ENCODE data around the gene ZMYND19.
A peak's percentile ranks its signal among the peaks of the same experiment; 100 is the strongest.

The ZMYND19 gene

DNA sequence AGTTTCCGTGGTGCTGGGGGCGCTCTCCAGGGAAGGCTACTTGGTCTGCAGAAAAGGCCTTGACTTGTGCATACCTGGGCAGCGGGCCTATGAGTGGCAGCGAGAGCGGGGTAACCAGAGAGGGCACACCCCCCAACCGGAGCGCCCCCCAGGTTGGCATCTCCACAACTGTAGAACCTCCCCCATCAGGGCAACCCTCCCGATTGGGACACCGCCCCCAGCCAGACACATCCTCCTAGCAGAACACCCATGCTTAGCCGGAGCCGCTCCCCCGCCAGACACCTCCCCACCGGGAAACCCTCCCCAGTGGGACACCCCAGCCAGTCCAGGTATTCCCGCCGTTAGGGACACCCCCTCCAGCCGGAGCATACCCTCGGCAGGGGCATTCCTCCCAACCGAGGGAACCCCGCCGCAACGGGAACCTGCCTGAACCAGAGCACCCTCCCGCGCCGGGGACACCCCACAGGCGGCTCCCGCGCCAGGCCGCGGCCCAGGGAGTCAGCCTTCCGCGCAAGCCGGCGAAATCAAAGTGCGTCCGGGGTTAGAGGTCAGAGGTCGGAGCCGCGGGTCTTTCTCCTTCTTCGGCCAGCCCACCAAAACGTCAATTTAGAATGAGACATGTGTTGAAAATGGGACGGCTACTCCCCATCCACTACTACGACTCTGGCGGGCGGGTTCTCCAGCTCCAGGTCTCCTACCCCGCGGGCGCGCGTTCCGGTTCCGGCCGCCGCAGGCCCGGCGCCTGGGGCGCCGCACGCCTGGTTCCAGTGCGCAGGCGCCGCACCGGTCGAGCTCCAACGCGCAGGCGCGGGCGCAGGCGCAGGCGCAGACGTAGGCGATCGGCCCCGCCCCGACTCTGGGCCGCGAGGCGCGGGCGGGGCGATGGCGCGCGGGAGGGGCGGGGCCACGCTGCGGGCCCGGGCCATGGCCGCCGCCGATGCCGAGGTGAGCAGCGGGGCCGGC, 28.1 kb upstream of the ZMYND19 start, which contains the start of gene EHMT1 (continued):
- TF ChIP-seq, protein P1, sequence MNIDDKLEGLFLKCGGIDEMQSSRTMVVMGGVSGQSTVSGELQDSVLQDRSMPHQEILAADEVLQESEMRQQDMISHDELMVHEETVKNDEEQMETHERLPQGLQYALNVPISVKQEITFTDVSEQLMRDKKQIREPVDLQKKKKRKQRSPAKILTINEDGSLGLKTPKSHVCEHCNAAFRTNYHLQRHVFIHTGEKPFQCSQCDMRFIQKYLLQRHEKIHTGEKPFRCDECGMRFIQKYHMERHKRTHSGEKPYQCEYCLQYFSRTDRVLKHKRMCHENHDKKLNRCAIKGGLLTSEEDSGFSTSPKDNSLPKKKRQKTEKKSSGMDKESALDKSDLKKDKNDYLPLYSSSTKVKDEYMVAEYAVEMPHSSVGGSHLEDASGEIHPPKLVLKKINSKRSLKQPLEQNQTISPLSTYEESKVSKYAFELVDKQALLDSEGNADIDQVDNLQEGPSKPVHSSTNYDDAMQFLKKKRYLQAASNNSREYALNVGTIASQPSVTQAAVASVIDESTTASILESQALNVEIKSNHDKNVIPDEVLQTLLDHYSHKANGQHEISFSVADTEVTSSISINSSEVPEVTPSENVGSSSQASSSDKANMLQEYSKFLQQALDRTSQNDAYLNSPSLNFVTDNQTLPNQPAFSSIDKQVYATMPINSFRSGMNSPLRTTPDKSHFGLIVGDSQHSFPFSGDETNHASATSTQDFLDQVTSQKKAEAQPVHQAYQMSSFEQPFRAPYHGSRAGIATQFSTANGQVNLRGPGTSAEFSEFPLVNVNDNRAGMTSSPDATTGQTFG (tag by site-specific recombination; IDR thresholded peaks at IDR 0.05; ENCODE audit: borderline replicate concordance): no peak
- peak; percentile 90 for TF ChIP-seq ZIC2 (tag by site-specific recombination; IDR thresholded peaks at IDR 0.05)
- no peak for TF ChIP-seq ZSCAN16 (tag by site-specific recombination; IDR thresholded peaks at IDR 0.05)
- no peak for TF ChIP-seq ZNF664 (tag by site-specific recombination; IDR thresholded peaks at IDR 0.05)
- TF ChIP-seq, protein P2, sequence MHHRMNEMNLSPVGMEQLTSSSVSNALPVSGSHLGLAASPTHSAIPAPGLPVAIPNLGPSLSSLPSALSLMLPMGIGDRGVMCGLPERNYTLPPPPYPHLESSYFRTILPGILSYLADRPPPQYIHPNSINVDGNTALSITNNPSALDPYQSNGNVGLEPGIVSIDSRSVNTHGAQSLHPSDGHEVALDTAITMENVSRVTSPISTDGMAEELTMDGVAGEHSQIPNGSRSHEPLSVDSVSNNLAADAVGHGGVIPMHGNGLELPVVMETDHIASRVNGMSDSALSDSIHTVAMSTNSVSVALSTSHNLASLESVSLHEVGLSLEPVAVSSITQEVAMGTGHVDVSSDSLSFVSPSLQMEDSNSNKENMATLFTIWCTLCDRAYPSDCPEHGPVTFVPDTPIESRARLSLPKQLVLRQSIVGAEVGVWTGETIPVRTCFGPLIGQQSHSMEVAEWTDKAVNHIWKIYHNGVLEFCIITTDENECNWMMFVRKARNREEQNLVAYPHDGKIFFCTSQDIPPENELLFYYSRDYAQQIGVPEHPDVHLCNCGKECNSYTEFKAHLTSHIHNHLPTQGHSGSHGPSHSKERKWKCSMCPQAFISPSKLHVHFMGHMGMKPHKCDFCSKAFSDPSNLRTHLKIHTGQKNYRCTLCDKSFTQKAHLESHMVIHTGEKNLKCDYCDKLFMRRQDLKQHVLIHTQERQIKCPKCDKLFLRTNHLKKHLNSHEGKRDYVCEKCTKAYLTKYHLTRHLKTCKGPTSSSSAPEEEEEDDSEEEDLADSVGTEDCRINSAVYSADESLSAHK (tag by site-specific recombination; IDR thresholded peaks at IDR 0.05): no peak; the same call in 1 of the 2 replicates
- no peak for TF ChIP-seq ZNF837 (tag by site-specific recombination; IDR thresholded peaks at IDR 0.05)
- TF ChIP-seq MYNN (tag by site-specific recombination; IDR thresholded peaks at IDR 0.05; ENCODE audit: borderline replicate concordance): no peak
- TF ChIP-seq, protein P3, sequence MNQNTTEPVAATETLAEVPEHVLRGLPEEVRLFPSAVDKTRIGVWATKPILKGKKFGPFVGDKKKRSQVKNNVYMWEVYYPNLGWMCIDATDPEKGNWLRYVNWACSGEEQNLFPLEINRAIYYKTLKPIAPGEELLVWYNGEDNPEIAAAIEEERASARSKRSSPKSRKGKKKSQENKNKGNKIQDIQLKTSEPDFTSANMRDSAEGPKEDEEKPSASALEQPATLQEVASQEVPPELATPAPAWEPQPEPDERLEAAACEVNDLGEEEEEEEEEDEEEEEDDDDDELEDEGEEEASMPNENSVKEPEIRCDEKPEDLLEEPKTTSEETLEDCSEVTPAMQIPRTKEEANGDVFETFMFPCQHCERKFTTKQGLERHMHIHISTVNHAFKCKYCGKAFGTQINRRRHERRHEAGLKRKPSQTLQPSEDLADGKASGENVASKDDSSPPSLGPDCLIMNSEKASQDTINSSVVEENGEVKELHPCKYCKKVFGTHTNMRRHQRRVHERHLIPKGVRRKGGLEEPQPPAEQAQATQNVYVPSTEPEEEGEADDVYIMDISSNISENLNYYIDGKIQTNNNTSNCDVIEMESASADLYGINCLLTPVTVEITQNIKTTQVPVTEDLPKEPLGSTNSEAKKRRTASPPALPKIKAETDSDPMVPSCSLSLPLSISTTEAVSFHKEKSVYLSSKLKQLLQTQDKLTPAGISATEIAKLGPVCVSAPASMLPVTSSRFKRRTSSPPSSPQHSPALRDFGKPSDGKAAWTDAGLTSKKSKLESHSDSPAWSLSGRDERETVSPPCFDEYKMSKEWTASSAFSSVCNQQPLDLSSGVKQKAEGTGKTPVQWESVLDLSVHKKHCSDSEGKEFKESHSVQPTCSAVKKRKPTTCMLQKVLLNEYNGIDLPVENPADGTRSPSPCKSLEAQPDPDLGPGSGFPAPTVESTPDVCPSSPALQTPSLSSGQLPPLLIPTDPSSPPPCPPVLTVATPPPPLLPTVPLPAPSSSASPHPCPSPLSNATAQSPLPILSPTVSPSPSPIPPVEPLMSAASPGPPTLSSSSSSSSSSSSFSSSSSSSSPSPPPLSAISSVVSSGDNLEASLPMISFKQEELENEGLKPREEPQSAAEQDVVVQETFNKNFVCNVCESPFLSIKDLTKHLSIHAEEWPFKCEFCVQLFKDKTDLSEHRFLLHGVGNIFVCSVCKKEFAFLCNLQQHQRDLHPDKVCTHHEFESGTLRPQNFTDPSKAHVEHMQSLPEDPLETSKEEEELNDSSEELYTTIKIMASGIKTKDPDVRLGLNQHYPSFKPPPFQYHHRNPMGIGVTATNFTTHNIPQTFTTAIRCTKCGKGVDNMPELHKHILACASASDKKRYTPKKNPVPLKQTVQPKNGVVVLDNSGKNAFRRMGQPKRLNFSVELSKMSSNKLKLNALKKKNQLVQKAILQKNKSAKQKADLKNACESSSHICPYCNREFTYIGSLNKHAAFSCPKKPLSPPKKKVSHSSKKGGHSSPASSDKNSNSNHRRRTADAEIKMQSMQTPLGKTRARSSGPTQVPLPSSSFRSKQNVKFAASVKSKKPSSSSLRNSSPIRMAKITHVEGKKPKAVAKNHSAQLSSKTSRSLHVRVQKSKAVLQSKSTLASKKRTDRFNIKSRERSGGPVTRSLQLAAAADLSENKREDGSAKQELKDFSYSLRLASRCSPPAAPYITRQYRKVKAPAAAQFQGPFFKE (tag by site-specific recombination; IDR thresholded peaks at IDR 0.05; ENCODE audit: borderline replicate concordance): no peak
- TF ChIP-seq, protein P4, sequence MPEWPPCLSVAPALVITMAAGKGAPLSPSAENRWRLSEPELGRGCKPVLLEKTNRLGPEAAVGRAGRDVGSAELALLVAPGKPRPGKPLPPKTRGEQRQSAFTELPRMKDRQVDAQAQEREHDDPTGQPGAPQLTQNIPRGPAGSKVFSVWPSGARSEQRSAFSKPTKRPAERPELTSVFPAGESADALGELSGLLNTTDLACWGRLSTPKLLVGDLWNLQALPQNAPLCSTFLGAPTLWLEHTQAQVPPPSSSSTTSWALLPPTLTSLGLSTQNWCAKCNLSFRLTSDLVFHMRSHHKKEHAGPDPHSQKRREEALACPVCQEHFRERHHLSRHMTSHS (tag by site-specific recombination; IDR thresholded peaks at IDR 0.05): 0 out of 2 replicates have a peak, but pooled peaks have one; percentile 11
- TF ChIP-seq ZNF660 (tag by site-specific recombination; IDR thresholded peaks at IDR 0.05): peak; percentile 73; the same call in 1 of the 2 replicates
- peak; percentile 6; the same call in 1 of the 2 replicates for TF ChIP-seq ZNF138 (tag by site-specific recombination; IDR thresholded peaks at IDR 0.05; ENCODE audit: borderline replicate concordance)
- TF ChIP-seq, protein P5, sequence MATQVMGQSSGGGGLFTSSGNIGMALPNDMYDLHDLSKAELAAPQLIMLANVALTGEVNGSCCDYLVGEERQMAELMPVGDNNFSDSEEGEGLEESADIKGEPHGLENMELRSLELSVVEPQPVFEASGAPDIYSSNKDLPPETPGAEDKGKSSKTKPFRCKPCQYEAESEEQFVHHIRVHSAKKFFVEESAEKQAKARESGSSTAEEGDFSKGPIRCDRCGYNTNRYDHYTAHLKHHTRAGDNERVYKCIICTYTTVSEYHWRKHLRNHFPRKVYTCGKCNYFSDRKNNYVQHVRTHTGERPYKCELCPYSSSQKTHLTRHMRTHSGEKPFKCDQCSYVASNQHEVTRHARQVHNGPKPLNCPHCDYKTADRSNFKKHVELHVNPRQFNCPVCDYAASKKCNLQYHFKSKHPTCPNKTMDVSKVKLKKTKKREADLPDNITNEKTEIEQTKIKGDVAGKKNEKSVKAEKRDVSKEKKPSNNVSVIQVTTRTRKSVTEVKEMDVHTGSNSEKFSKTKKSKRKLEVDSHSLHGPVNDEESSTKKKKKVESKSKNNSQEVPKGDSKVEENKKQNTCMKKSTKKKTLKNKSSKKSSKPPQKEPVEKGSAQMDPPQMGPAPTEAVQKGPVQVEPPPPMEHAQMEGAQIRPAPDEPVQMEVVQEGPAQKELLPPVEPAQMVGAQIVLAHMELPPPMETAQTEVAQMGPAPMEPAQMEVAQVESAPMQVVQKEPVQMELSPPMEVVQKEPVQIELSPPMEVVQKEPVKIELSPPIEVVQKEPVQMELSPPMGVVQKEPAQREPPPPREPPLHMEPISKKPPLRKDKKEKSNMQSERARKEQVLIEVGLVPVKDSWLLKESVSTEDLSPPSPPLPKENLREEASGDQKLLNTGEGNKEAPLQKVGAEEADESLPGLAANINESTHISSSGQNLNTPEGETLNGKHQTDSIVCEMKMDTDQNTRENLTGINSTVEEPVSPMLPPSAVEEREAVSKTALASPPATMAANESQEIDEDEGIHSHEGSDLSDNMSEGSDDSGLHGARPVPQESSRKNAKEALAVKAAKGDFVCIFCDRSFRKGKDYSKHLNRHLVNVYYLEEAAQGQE (tag by site-specific recombination; IDR thresholded peaks at IDR 0.05): 0 out of 2 replicates have a peak, but pooled peaks have one; percentile 20
- TF ChIP-seq, protein P6, sequence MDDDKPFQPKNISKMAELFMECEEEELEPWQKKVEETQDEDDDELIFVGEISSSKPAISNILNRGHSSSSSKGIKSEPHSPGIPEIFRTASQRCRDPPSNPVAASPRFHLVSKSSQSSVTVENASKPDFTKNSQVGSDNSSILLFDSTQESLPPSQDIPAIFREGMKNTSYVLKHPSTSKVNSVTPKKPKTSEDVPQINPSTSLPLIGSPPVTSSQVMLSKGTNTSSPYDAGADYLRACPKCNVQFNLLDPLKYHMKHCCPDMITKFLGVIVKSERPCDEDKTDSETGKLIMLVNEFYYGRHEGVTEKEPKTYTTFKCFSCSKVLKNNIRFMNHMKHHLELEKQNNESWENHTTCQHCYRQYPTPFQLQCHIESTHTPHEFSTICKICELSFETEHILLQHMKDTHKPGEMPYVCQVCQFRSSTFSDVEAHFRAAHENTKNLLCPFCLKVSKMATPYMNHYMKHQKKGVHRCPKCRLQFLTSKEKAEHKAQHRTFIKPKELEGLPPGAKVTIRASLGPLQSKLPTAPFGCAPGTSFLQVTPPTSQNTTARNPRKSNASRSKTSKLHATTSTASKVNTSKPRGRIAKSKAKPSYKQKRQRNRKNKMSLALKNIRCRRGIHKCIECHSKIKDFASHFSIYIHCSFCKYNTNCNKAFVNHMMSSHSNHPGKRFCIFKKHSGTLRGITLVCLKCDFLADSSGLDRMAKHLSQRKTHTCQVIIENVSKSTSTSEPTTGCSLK (tag by site-specific recombination; IDR thresholded peaks at IDR 0.05): no peak
- TF ChIP-seq ZNF792 (tag by site-specific recombination; IDR thresholded peaks at IDR 0.05): no peak
- TF ChIP-seq, protein P7, sequence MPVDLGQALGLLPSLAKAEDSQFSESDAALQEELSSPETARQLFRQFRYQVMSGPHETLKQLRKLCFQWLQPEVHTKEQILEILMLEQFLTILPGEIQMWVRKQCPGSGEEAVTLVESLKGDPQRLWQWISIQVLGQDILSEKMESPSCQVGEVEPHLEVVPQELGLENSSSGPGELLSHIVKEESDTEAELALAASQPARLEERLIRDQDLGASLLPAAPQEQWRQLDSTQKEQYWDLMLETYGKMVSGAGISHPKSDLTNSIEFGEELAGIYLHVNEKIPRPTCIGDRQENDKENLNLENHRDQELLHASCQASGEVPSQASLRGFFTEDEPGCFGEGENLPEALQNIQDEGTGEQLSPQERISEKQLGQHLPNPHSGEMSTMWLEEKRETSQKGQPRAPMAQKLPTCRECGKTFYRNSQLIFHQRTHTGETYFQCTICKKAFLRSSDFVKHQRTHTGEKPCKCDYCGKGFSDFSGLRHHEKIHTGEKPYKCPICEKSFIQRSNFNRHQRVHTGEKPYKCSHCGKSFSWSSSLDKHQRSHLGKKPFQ (tag by site-specific recombination; IDR thresholded peaks at IDR 0.05): no peak
- no peak for TF ChIP-seq ZNF621 (tag by site-specific recombination; IDR thresholded peaks at IDR 0.05)
- TF ChIP-seq ZBTB48 (tag by site-specific recombination; IDR thresholded peaks at IDR 0.05): 0 out of 2 replicates have a peak, but pooled peaks have one; percentile 33

All from HEK293 (cell line).